Hematopoietic multipotent progenitor cell treated with erythropoietin and hydrocortisone succinate and interleukin-3 and kit ligand, for 17 days (in vitro differentiated cells): ENCODE results near the gene PHACTR2.
"Not testable (repeated sequence)": the region's sequence is repeated elsewhere in the genome, so short reads cannot be mapped to it uniquely, and the experiment has no call there.

Experiments
- DNase-seq: peaks from one replicate; pipeline ENCODE4 v3.0.0-alpha.2; 2015; ENCODE audit warnings: low spot score

Gene PHACTR2

DNA sequence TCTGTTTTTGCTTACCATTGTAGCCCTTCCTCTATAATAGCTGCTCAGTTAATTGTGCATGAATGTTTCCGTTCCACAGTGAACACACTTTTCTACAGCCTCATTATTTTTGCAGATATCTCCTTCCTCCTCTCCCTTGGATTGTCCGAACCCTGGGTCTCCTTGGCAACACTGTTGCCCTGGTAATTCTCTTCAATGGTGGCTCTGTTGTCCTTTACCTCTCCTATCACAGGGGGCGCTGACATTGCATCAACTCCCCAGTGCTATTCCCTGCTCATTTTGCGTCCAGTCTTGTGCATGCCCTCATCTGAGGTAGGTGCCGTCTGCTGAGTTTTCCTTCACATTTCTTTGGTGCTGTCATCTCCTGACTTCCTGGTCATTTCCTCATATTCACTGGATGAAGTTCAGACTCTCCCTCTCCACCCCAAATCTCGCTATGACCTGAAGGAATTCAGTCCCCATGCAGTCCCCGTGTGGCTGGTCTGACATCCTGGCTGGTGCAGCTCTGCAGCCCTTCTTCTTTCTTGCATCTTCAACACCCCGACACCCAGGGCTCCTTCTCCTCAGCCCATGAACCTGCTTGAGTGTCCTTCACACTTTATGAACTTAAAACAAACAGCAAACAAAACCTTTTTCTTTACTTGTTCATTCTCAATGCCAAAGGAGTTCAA is 21.1 kb downstream of the PHACTR2 start:
- DNase-seq = no peak

DNA sequence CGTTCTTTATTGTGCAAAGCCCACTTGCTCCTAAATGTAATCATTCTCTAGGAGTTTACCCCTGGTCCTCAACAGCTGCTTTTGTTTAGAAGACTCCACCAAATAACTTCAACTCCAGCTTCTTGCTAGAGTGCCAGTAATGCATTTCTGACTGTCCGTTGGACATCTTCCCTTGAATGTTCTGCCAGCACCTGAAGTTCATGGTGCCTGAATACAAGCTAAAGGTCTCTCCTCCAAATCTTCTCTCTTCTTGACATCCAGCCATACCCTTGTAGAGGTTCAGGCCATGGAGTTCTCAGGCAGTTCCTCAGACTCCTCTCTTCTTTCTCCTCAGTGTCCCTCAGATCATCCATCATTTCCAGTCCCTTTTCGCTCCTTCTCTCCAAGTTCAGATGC is 21.7 kb downstream of the PHACTR2 start:
- no peak for DNase-seq

DNA sequence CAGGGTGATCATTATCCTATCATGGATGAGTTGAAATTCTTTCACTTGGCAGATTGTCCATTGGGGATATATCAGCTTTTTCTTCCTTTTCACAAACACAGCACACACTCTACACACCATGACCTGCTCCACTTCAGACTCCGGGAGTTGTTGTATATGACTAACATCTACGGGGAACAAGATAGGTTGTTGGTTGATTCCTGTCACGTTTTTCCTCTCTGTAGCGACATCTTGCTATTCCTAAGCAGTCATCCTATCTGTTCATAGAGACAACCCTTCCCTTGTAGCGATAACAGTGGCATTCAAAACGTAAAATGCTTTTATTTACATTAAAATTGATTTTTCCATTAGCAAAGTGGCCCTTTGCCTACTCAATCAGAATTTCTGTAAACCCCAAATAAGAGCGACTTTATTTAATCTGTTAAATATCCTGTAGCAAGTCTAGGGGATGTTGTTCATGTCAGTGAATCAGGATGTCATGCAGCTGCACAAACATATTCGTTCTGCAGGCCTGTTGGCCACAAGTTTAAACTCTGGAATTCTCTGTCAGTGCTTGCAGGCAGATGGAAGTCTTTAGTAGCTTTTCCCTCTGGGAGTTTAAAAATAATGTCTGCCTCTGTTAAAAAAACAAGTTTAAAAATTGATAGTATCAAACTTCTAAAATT is 23.1 kb downstream of the PHACTR2 start:
- DNase-seq = no peak

DNA sequence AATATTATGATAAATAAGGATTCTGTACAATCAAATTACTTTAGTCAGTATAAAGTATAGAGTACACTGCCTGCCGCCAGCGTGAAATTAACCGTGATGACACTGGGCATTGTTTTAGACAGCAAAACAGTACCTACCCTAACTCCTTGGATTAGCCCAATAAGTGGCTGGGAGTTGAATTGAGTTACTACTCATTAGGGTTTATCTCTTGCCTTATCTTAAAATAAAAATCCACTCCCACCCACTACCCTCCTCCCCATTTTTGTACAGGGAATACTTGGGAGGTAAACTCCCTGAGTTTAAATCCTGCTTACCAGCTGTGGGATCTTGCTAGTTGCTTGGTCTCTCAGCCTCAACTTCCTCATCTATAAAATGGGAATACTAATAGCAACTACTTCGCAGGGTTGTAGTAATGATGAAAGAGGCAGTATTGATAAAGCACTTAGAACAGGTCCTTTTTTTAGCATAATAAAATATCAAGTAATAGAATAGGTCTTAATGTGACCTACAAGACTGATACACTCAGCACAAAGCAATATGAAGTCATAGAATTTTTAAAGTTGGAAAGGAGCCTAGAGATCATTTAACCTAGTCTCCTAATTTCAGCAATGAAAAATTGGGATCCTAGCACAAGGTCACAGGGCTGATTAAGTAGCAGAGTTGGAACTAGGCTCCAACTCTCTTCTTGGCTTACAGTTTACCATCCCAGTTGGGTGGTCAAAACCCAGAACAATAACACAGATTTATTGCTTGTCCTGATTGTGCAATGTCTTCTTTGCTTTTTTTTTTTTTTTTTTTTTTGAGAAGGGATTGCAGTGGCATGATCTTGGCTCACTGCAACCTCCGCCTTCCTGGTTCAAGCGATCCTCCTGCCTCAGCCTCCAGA is 23.8 kb downstream of the PHACTR2 start:
- no peak for DNase-seq

DNA sequence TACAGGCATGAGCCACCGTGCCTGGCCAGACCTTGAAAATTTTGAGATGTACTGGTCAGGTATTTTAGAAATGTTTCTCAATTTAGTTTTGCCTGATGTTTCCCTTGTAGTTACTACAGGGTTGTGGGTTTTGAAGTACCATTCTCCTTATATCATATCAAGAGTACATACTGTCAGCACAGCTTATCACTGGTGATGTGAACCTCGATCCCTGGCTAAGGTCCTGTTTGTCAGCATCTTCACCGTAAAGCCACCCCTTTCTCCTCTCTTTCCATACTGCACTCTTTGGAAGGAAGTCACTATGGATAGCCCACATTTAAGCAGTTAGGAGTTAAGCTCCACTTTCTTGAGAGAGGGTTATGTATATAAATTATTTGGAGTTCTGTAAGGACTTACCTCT is 27.8 kb downstream of the PHACTR2 start:
- DNase-seq = no peak

DNA sequence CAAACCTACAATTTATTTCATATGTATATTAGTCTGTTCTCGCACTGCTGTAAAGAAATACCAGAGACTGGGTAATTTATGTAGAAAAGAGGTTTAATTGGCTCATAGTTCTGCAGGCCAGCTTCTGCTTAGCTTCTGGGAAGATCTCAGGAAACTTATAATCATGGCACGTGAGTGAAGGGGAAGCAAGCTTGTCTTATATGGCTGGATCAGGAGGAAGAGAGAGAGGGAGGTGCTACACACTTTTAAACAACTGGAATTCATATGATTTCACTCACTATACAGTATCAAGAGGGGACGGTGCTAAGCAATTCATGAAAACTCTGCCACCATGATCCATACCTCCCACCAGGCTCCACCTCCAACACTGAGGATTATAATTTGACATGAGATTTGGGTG is 29.9 kb downstream of the PHACTR2 start:
- DNase-seq = no peak

DNA sequence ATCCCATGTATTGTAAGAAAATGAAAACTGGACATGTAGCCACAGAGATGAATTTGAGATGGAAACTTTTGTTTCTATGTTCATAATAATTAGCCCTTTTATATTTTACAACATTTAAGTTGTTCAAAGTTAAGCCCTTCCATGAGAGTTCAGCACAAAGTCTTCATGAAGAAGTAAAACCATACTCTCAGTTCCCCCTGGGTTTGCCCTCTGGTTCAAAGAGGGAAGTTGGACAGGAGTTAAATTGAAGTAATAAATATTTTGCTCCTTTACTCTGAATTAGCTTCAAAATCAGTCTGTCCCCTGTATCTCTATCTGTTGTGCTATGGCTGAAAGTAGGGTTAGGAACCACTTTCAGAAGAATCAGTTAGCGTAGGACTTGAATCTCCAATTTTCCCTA is 31.1 kb downstream of the PHACTR2 start:
- no peak for DNase-seq

DNA sequence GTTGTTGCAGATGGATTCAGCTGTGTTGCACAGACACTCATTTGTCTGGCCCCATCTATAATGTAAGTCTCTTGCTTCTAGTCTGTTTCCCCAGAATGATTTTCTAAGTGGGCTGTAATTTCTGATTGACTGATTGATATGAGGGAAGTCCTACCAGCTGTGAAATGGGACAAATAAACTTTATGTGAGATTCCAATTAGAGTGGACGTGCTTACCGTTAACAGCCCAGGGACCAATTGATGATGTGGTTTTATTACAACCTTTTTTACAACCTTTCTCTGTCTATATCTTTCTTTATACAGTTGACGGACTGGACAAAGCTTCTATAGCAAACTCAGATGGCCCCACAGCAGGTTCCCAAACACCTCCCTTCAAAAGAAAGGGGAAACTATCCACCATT is 33.9 kb downstream of the PHACTR2 start:
- DNase-seq = no peak

DNA sequence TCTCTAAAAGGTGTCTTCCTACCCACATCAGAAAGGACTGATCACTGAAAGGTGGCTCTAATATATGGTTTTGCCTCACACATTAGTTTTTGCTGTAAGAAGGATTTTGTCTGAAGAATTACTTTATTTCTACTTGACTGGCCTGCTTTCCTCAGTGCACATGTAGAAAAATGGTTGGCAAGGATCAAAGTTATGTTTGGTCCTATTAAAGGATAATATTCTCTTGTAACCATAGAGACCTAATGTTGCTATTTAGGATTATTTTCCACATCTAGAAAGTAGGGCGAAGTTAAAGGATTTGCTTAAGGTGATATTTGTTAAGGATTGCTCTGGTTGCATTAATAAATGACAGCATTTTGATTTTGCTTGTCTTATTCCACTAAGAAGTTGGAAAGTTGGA is 40.7 kb downstream of the PHACTR2 start:
- DNase-seq = no peak

DNA sequence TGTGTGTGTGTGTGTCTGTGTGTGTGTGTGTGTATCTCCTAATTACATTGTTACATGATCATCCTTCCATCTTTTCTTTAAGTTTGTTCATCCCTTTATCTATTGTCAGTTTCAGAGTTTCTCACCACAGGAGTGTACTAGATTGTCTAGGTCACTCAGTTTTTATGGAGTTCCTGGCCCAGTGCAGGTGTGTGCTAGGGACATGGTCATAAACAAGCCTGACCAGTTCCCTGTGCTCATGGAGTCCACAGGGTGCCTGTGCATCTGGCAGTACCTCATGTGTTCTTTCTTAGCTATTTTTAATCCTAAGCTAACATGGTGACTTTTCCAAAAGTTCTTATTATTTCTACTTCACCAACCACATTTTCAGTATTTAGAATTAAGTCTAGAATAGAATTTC is 43.9 kb downstream of the PHACTR2 start:
- no peak for DNase-seq

DNA sequence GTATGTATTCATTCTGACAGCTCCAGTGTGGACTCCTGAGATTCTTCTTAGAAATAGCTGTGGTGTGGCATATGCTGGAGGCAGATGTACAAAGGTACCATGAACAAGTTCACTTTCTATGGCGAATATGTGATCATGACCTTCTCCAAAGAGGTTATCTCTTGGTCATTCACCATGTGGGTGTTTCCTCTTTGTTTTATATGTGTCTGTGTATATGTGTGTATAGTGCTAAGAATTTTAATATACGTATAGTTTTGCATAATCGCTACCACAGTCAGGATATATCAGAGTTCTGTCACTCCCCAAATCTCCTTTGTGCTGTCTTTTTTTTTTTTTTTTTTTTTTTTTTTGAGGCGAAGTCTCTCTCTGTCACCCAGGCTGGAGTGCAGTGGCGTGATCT is 47.1 kb downstream of the PHACTR2 start:
- DNase-seq = no peak

DNA sequence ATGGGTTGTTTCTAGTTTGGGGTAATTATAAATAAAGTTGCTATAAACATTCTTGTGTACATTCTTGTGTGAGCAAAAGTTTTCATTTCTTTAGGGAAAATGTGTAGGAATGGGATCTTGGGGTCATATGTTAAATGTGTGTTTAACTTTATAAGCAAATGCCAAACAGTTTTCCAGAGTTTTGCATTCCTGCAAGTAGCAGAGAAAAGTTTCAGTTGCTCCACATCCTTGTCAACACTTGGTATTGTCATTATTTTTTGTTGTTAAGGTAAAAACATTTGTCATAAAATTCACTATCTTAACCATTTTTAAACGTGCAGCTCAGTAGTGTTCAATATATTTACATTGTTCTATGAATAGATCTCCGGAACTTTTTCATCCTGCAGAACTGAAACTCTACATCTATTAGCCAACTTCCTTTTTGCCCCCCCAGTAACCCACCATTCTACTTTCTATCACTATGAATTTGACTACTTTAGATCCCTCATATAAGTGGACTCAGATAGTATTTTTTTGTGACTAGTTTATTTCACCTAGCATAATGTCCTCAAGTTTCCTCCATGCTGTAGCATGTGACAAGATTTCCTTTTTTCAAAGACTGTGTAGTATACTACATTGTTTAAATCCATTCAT is 48.4 kb downstream of the PHACTR2 start:
- DNase-seq = no peak

DNA sequence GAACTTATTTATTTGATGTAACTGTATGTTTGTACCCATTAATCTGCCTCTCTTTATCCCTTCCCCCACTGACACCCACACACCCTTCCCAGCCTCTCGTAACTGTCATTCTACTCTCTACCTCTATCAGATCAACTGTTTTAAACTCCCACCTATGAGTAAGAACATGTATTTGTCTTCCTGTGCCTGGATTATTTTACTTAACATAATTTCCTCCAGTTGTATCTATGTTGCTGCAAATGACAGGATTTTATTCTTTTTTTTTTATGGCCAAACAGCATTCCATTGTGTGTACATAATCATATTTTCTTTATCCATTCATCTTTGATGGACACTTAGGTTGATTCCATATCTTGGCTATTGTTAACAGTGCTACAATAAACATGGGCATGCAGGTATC is 49.3 kb downstream of the PHACTR2 start:
- no peak for DNase-seq

DNA sequence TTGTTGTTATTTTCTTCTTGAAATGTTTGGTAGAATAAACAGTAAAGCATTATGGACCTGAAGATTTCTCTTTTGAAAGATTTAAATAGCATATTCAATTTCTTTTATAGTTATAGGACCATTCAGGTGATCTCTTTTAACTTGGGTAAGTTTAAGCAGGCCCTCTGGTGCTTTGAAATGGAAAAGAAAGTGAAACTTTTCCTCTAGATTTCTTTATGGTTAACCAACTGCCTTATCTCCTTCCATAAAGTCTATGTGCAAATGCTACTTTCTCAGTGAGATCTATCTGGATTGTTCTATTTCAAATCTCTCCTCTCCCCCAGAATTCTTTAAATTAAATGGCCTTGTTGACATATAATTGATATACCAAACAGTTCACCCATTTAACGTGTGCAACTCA is 54.0 kb downstream of the PHACTR2 start:
- no peak for DNase-seq

DNA sequence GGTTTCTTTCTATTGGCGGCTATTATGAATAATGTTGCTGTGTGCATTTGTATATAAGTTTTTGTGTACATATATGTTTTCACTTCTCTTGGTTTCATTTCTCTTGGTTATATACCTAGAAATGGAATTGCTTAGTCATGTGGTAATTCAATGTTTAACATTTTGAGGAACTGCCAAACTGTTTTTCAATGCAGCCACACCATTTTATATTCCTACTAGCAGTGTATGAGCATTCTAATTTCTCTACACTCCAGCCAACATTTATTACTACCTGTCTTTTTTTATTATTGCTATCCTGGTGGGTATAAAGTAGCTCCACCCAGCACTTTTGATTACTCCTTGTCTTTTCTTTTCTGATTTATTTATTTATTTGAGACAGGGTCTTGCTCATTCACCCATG is 54.8 kb downstream of the PHACTR2 start:
- no peak for DNase-seq

DNA sequence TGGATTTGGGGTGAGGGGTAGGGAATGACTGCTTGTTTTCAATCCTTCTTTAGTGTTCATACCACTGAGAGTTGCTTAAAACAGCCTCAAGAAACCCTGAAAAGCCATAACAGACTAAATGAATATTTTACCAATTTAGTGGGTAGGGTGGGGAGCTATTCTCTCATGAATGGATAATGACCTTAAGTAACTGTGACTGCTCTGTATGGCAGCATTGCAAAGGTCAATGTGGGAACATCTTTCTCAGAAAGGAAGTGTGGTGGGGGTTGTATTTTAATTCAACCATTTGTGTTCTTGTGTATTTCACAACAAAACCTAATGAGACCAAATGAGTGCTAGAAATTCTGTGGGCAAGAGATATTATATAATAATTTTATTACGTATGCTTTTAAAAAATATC is 55.7 kb downstream of the PHACTR2 start:
- no peak for DNase-seq

DNA sequence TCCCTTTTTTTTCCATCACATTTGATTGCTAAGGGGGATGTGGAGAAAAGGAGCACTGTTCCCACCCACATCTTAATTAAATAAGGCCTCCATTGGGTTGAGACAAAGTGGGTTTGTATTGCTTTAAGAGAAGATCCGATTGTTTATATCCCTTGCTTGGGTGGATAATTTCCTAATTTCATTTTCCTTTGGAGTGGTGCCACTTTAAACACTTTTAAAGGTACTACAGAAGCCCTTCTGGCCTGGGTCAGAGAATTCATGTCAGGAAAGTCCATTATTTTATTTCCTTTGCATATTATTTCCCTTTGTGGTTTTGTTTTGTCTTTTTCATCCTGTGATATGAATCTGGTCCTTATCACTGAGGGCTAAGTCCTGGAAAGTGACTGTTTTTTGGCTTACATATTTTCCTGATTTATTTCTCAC is 56.9 kb downstream of the PHACTR2 start:
- no peak for DNase-seq

DNA sequence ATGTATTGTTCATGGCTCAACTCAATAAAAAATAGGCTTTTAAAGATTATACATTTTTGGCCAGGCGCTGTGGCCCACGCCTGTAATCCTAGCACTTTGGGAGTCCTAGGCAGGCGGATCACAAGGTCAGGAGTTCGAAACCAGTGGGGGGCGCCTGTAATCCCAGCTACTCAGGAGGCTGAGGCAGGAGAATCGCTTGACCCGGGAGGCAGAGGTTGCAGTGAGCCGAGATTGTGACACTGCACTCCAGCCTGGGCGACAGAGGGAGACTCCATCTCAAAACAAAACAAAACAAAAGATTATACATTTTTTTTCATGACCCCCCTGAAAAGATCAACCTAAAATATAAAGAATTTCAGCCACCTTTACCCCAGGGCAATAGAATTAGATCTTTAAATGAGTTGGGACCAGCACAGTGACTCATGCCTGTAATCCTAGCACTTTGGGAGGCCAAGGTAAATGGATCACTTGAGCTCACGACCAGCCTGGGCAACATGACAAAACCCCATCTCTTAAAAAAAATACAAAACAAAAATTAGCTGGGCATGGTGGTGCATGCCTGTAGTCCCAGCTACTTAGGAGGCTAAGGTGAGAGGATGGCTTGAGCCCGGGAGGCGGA is 60.4 kb downstream of the PHACTR2 start:
- DNase-seq = not testable (repeated sequence)

DNA sequence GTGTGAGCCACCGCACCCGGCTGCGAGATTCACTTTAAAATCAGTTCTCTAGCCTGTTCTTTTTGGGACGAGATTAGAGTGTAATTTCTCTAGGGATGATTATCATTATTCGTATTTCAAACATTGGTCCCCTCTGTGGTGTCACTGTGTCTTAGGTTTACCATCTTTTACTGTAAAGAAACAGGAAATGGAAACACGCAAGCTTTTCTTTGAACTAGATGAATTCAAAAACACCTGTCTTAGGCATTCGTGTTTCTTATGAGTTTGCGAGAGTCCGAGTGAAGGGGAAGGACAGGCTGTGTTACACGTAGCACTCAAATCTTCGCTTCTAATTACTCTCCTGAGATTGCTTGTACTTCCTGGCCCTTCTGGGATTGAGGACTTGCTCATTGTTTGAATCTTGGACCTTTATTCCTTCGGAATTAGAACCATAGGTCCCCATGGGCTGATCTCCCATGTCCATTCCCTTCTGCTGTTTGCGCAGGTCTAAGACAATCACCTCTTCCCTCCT is 61.6 kb downstream of the PHACTR2 start:
- DNase-seq = no peak

DNA sequence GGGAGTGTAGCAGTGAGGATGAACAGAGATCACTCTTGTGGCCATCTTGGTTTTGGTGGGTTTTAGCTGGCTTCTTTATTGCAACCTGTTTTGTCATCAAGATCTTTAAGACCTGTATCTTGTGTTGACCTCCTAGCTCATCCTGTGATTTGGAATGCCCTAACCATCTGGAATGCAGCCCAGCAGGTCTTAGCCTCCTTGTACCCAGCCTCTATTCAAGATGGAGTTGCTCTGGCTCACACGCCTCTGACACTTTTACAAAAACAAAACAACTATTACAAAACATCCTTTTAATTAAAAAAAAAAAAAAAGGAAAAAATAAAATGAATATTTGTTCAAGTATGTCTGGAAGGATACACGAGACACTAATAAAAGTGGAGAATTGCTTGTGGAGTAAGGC is 62.4 kb downstream of the PHACTR2 start:
- DNase-seq = no peak

DNA sequence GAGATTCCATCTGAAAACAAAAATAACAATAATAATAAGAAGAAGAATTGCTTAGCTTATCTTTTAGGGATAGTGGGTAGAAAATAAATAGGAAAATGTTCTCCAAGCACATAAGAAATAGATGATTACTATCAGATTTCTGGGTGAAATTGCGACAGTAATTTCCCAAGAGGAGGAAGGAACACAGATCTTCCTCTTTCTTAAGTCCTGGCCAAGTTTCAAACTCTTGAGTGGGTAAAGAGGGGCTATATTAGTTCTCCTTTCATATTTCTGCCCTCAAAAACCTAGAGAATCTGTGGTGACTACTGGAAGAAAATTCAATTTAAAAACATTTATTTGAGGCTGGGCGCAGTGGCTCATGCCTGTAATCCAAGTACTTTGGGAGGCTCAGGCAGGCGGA is 63.7 kb downstream of the PHACTR2 start:
- DNase-seq = no peak
